ENCODE results near the gene TSC22D2.
"Not testable (repeated sequence)": the region's sequence is repeated elsewhere in the genome, so short reads cannot be mapped to it uniquely, and the experiment has no call there.

TSC22D2 gene

DNA sequence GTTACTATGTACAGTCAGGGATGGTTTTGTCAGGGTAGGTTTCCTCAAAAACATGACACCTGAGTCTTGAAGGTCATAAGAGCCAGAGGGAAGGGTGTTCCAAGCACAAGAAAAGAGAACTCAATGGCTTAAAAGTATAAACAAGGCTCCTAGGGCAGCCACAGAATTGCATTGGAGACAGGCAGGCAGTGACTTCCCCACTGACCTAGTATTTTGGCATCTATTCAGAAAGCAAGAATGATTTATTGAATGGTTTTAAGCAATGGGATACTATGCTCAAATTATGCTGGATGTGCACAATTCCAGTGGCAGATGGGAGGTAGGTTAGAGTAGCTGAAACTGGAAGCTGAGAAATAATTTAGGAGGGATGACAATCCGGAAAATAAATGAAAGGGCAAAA is 54.0 kb downstream of the TSC22D2 start:
- TF ChIP-seq, protein P1, sequence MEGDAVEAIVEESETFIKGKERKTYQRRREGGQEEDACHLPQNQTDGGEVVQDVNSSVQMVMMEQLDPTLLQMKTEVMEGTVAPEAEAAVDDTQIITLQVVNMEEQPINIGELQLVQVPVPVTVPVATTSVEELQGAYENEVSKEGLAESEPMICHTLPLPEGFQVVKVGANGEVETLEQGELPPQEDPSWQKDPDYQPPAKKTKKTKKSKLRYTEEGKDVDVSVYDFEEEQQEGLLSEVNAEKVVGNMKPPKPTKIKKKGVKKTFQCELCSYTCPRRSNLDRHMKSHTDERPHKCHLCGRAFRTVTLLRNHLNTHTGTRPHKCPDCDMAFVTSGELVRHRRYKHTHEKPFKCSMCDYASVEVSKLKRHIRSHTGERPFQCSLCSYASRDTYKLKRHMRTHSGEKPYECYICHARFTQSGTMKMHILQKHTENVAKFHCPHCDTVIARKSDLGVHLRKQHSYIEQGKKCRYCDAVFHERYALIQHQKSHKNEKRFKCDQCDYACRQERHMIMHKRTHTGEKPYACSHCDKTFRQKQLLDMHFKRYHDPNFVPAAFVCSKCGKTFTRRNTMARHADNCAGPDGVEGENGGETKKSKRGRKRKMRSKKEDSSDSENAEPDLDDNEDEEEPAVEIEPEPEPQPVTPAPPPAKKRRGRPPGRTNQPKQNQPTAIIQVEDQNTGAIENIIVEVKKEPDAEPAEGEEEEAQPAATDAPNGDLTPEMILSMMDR (conservative IDR thresholded peaks at IDR 0.05): no peak
- no peak overlapping the region for H3K27ac ChIP-seq

DNA sequence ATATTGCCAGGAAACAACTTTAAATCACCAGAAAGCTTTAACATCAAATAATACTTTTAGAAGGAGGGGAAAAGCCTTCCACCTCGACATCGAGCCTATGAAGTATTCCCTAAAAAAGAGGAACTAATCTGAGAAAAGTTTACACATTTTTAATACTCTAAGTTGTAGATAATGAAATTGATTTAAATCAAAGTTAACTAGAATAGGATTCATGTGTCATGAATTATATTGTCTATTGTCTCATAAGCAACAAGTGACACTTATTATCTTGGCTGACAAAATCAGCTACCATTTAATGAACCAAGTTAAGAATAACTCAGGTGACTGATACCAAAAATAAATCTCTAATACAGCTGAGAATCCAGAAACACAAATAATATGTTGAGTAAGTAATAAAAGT is 56.6 kb downstream of the TSC22D2 start:
- TF ChIP-seq, protein P1 (conservative IDR thresholded peaks at IDR 0.05): no peak
- no peak for TF ChIP-seq ZFX (IDR thresholded peaks at IDR 0.05)
- H3K27ac ChIP-seq: no peak overlapping the region

DNA sequence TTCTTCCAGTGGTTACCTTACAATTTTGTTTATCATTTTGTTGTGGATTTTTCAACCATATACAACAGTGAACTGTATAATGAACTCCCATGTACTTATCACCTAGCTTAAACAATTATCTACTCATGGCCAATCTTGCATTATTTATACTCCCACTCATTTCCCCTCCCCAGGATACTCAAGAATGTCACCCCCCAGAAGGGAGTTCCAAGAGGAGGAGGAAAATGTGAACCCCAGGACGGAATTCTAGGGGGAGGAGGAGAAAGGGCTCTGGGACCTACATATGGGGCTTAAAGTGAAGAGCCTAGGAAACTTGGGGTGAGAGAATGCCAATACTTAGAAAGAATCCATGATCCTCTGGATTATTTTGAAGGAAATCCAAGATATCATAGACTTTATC is 59.3 kb downstream of the TSC22D2 start:
- TF ChIP-seq ZFX (IDR thresholded peaks at IDR 0.05): no peak
- TF ChIP-seq, protein P1 (conservative IDR thresholded peaks at IDR 0.05): no peak
- no peak overlapping the region for H3K27ac ChIP-seq

DNA sequence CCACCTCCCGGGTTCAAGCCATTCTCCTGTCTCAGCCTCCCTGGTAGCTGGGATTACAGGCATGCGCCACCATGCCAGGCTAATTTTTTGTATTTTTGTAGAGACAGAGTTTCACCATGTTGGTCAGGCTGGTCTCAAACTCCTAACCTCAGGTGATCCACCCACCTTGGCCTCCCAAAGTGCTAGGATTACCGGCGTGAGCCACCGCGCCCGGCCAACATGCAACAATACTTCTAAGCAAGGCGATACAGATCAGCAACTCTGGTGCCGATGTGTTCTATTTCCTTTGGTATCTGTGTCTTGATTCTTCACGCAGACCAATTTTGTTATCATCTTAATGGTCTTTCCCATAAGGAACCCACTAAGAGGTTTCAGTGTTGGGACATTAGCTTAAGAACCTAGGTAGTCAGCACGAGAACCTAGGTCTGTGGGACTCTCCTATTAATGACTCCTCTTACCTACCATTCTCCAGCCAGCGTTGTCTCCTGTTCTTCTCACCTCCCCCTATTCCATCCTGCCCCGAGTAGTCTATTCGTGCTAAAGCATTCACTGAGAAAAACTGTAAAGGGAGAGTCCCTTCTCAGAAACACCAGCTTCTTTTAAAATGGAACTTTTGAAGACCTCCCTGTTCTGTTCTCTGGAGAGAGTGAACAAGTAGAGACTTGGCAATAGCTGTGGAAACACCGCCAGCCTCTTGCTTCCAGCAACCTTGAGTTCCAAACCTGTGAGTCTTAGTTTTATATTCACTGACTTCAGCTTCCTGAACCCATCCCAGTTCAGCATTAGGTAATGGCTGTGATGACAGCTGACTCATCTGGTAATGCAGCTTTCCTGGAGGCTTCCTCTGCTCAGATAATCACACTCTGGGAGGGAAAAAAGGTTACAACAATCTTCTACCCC is 61.2 kb downstream of the TSC22D2 start:
- no peak overlapping the region for H3K27ac ChIP-seq
- no peak for TF ChIP-seq ZFX (IDR thresholded peaks at IDR 0.05)

DNA sequence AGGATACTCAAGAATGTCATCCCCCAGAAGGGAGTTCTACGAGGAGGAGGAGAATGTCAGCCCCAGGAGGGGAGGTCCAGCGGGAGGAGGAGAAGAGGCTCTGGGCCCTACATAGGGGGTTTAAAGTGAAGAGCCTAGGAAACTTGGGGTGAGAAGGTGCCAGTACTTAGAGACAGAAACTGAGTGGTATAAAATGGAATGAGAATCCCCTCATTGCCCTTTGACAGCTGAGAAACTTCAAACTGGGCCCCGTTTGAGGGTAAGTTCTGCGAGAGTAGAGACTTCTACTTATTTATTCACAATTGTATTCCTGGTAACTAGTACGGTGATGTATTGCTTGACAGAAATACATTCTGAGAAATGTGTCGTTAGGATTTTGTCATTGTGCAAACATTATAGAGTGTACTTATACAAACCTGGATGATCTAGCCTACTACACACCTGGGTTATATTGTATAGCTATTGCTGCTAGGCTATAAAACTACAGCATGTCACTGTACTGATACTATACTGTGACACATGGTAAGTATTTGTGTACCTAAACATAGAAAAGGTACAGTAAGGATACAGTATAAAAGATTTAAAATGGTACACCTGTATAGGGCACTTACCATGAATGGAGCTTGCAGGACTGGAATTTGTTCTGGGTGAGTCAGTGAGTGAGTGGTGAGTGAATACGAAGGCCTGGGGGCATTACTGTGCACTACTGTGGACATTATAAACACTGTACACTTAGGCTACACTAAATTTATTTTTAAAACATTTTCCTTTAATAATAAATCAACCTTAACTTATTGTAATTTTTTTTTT is 62.0 kb downstream of the TSC22D2 start:
- no peak overlapping the region for H3K27ac ChIP-seq

DNA sequence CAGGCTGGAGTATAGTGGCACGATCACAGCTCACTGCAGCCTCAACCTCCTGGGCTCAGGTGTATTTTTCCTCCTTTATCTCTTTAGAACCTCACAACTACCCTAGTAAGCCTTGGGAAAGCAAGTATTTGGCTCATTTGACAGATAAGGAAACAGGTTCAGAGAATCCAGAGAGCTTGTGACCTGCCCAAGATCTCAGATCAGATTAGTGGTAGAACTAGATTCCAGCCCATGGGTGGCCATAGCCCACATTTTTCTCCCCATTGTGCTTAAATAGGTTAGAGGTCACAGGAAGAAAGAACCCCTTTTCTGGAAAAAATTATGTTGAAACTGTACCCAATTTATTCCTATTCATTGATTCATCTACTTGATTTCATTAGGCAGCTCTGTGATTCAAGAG is 64.3 kb downstream of the TSC22D2 start:
- no peak overlapping the region for H3K27ac ChIP-seq
- TF ChIP-seq ZFX (IDR thresholded peaks at IDR 0.05): no peak
- TF ChIP-seq, protein P1 (conservative IDR thresholded peaks at IDR 0.05): no peak

More for the DNA sequence above, 62.0 kb downstream of the TSC22D2 start:
- no peak for TF ChIP-seq ZFX (IDR thresholded peaks at IDR 0.05)
- TF ChIP-seq, protein P1 (conservative IDR thresholded peaks at IDR 0.05): no peak

DNA sequence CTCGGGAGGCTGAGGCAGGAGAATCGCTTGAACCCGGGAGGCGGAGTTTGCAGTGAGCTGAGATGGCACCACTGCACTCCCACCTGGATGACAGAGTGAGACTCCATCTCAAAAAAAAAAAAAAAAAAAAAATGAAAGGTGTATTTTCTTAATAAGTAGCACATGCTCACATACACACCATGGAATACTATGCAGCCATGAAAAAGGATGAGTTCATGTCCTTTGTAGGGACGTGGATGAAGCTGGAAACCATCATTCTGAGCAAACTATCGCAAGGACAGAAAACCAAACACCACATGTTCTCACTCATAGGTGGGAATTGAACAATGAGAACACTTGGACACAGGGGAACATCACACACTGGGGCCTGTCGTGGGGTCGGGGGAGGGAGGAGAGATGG is 65.1 kb downstream of the TSC22D2 start:
- H3K27ac ChIP-seq: not testable (repeated sequence)

DNA sequence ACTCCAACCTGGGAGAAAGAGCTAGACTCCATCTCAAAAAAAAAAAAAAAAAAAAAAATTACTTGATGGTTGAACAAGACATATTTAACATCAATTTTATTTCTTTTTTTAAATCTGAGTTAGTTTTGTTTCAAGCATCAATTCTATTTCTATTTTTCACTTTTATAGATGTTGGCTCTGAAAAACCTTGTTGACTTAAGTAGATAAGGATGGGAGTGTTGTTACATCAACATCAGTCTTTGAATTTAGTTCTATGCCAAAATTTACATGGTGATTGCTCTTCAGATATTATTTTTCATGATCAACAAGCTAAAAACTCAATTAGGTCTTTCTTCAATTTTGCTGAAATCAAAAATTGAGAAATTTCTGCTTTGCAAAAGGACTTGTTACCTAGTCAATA is 71.3 kb downstream of the TSC22D2 start:
- no peak overlapping the region for H3K27ac ChIP-seq
- TF ChIP-seq ZFX (IDR thresholded peaks at IDR 0.05): no peak
- TF ChIP-seq, protein P1 (conservative IDR thresholded peaks at IDR 0.05): no peak
